Endothelial cell of umbilical vein (primary cell): ENCODE results near the gene ANKS1B. TPM values are rescaled to one million over a fixed set of nuclear protein-coding genes. Genes with fewer than 3 reads are reported as not detected.

Experiments used
- BruUV-seq: library from RNA; stranded (reverse); fragments of 400-500 nt; replicated peaks from 2 replicates; lab custom pipeline; 2021; lab: Mats Ljungman, UMichigan
- CTCF ChIA-PET: fragments of 300-600, 350-600 bp; sonication (Branson Sonifier 250); formaldehyde crosslinking; loops from one replicate; lab custom pipeline; 2021; ENCODE audit warnings: antibody characterized with exemption, inconsistent platforms; lab: Charles Lee
- POLR2A ChIA-PET: fragments of 300-600, 350-600 bp; sonication (Branson Sonifier 250); formaldehyde crosslinking; loops from one replicate; lab custom pipeline; 2021; ENCODE audit warnings: antibody characterized with exemption, inconsistent platforms; lab: Charles Lee
- DNase-seq: peaks from one replicate; pipeline ENCODE4 v3.0.0-alpha.2; 2011; ENCODE audit warnings: low read depth, low spot score
- FAIRE-seq: peaks from 2 replicates; lab custom pipeline; 2011; peaks lifted over from hg19 to GRCh38; lab: Jason Lieb, UNC
- H2AFZ ChIP-seq: 2 replicates; pipeline ENCODE4 v1.6.0; 2012; ENCODE audit warnings: low read depth, low read length, control low read depth, inconsistent platforms
- H3K27ac ChIP-seq: 2 replicates; pipeline ENCODE4 v1.5.1; 2011; ENCODE audit warnings: low read depth, mild to moderate bottlenecking, control low read depth, low read length, moderate library complexity; ENCODE audit not compliant: insufficient read depth
- H3K27me3 ChIP-seq, 2 experiments: 2 replicates each; pipeline versions ENCODE4 v1.6.0 to v1.6.1; 2011; ENCODE audit warnings: low read length in 2 of 2, mixed read lengths in 1 of 2; ENCODE audit not compliant: control insufficient read depth in 2 of 2, insufficient read depth in 2 of 2
- H3K36me3 ChIP-seq, 2 experiments: 2 replicates in 1 of 2; 3 replicates in 1 of 2; pipeline ENCODE4 v1.5.1; 2011; ENCODE audit warnings: low read length in 2 of 2, mild to moderate bottlenecking in 1 of 2, moderate library complexity in 1 of 2; ENCODE audit not compliant: control insufficient read depth in 2 of 2, insufficient read depth in 2 of 2; ENCODE audit errors: extremely low read depth in 1 of 2
- H3K4me1 ChIP-seq: 3 replicates; pipeline ENCODE4 v1.5.1; 2011; ENCODE audit warnings: mild to moderate bottlenecking, low read length; ENCODE audit not compliant: control insufficient read depth, insufficient read depth; ENCODE audit errors: extremely low read depth
- H3K4me2 ChIP-seq: 2 replicates; pipeline ENCODE4 v1.6.1; 2011; ENCODE audit warnings: low read length, control low read depth, mixed read lengths; ENCODE audit not compliant: insufficient read depth
- H3K4me3 ChIP-seq, 3 experiments: fragments of 200-600 bp in 1 of 3; sonication (generic), shearing (Covaris generic) in 1 of 3; replicated peaks in 1 of 3; 2 replicates each; pipeline ENCODE4 v1.5.1; 2011 to 2016; ENCODE audit warnings: control low read depth in 3 of 3, low read length in 3 of 3, mild to moderate bottlenecking in 2 of 3, inconsistent platforms in 1 of 3, low read depth in 1 of 3, moderate library complexity in 1 of 3; ENCODE audit not compliant: insufficient read depth in 1 of 3
- H3K79me2 ChIP-seq: 2 replicates; pipeline ENCODE4 v1.6.0; 2012; ENCODE audit warnings: low read length, inconsistent platforms; ENCODE audit not compliant: control insufficient read depth, insufficient read depth
- H3K9ac ChIP-seq: replicated peaks from 2 replicates; pipeline ENCODE3; 2011; ENCODE audit warnings: low read length, control low read depth; ENCODE audit not compliant: insufficient read depth; ENCODE audit errors: extremely low read depth
- H3K9me1 ChIP-seq: replicated peaks from 3 replicates; pipeline ENCODE4 v1.6.0; 2011; ENCODE audit warnings: mild to moderate bottlenecking, low read length; ENCODE audit not compliant: control insufficient read depth, insufficient read depth; ENCODE audit errors: extremely low read depth
- H3K9me3 ChIP-seq: replicated peaks from 2 replicates; pipeline ENCODE4 v1.5.1; 2012; ENCODE audit warnings: low read length, inconsistent platforms; ENCODE audit not compliant: control insufficient read depth, insufficient read depth
- H4K20me1 ChIP-seq: replicated peaks from 2 replicates; pipeline ENCODE3; 2011; ENCODE audit warnings: mild to moderate bottlenecking, low read length; ENCODE audit not compliant: control insufficient read depth, insufficient read depth; ENCODE audit errors: extremely low read depth
- EZH2 ChIP-seq: IDR thresholded peaks from 2 replicates; pipeline ENCODE4 v1.6.1; 2012; ENCODE audit warnings: borderline replicate concordance, low read depth, mild to moderate bottlenecking, moderate library complexity, low read length, inconsistent platforms; ENCODE audit not compliant: severe bottlenecking
- FOS ChIP-seq: IDR thresholded peaks from 2 replicates; pipeline ENCODE4 v1.6.1; 2011; ENCODE audit warnings: mild to moderate bottlenecking, low read length, moderate library complexity, borderline replicate concordance; ENCODE audit not compliant: insufficient read depth
- GATA2 ChIP-seq: IDR thresholded peaks from 2 replicates; pipeline ENCODE4 v1.7.0; 2011; ENCODE audit warnings: low read depth, mild to moderate bottlenecking, moderate library complexity, mixed read lengths, low read length; ENCODE audit not compliant: insufficient read length, insufficient read depth
- JUN ChIP-seq: IDR thresholded peaks from 2 replicates; pipeline ENCODE4 v1.6.1; 2011; ENCODE audit warnings: borderline replicate concordance, low read depth; ENCODE audit not compliant: insufficient read length, insufficient read depth
- MYC ChIP-seq: IDR thresholded peaks from one replicate; pipeline ENCODE4 v1.6.1; 2011; ENCODE audit warnings: mild to moderate bottlenecking, low read depth, low read length
- POLR2A ChIP-seq: IDR thresholded peaks from 2 replicates; pipeline ENCODE4 v1.6.1; 2012; ENCODE audit warnings: low read depth, mild to moderate bottlenecking, control low read depth, low read length
- POLR2AphosphoS5 ChIP-seq: IDR thresholded peaks from 2 replicates; pipeline ENCODE4 v1.6.1; 2012; ENCODE audit warnings: low read depth, mild to moderate bottlenecking, control low read depth, low read length, moderate library complexity; ENCODE audit not compliant: insufficient read depth
- dilution Hi-C: fragments of 300-500 bp; cut with MboI; formaldehyde crosslinking; loops from one replicate; pipeline ENCODE4 v1.15.0; 2019; ENCODE audit warnings: low sequenced_read_pairs; ENCODE audit not compliant: extremely low pct_ligation_motif_present
- intact Hi-C: fragments of 100-400 bp; cut with micrococcal nuclease; formaldehyde crosslinking; loops from one replicate; pipeline ENCODE4 v1.10.0; 2022
- polyA plus RNA-seq, 4 experiments: library from polyadenylated mRNA; depleted of rRNA in 3 of 4; stranded (reverse) in 3 of 4; unstranded in 1 of 4; fragments of >200 nt; gene quantifications; 2 replicates each; pipeline versions ENCODE4 v1.2.1 to v1.2.3, GENCODE V29; 2011 to 2012; ENCODE audit warnings: missing spikeins in 1 of 4
- total RNA-seq: library from RNA; stranded (reverse); gene quantifications from 2 replicates; pipeline ENCODE4 v1.2.3, GENCODE V29; 2021
- TF ChIP-seq, protein P1 (sequence below), 2 donors: IDR thresholded peaks; 1 replicate in 1 of 2; 2 replicates in 1 of 2; pipeline ENCODE4 v1.5.1; 2011; ENCODE audit warnings: low read length in 2 of 2, mild to moderate bottlenecking in 2 of 2, moderate library complexity in 2 of 2, control low read depth in 1 of 2, inconsistent platforms in 1 of 2, low read depth in 1 of 2; ENCODE audit not compliant: insufficient read depth in 1 of 2; ENCODE audit errors: extremely low read depth in 1 of 2
- TF ChIP-seq, protein P2 (sequence below): IDR thresholded peaks from 2 replicates; pipeline ENCODE4 v1.6.1; 2011; ENCODE audit not compliant: insufficient read depth, insufficient read length

The ANKS1B gene
- total and polyA plus RNA-seq, 2 donors (not counting 3 experiments of a cell fraction or from before 2014, with no cell fraction given): 0.15 to 0.38 TPM

DNA sequence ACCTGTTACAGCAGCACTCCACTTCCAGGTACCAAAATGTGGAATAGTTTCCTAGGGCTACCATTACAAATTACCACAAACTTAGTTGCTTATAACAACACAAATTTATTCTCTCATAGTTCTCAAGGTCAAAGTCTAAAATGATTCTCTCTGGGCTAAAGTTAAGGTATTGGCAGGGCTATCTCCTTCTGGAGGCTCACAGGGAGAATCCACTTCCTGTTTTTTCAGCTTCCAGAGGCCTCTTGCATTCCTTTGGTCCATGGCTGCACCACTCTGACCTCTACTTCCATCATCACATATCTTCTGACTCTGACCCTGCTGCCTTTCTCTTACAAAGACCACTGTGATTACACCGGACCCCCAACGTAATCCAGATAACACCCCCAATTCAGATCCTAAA is 340.1 kb downstream of the ANKS1B start:
- ChIA-PET CTCF (no interaction called here), POLR2A (no interaction called here)
- Histone ChIP-seq H2AFZ (no peak overlapping the region), H3K9ac (no peak overlapping the region), H3K36me3 (no peaks in the 10 kb centered on the region), H3K27me3 (no peaks in the 10 kb centered on the region), H3K4me1 (no peaks in the 10 kb centered on the region), H3K27ac (no peak overlapping the region), H3K9me1 (no peaks in the 10 kb centered on the region), H4K20me1 (no peaks in the 10 kb centered on the region), H3K79me2 (no peaks in the 10 kb centered on the region), H3K4me3 (no peak overlapping the region), H3K4me2 (no peak overlapping the region), H3K9me3 (peaks cover 5% of the 10 kb centered on the region)
- DNase-seq (no peak), FAIRE-seq (no peak)
- TF ChIP-seq MYC (no peak), POLR2AphosphoS5 (no peak), GATA2 (no peak), POLR2A (no peak), EZH2 (no peak), JUN (no peak), FOS (no peak)
- TF ChIP-seq, protein P1, sequence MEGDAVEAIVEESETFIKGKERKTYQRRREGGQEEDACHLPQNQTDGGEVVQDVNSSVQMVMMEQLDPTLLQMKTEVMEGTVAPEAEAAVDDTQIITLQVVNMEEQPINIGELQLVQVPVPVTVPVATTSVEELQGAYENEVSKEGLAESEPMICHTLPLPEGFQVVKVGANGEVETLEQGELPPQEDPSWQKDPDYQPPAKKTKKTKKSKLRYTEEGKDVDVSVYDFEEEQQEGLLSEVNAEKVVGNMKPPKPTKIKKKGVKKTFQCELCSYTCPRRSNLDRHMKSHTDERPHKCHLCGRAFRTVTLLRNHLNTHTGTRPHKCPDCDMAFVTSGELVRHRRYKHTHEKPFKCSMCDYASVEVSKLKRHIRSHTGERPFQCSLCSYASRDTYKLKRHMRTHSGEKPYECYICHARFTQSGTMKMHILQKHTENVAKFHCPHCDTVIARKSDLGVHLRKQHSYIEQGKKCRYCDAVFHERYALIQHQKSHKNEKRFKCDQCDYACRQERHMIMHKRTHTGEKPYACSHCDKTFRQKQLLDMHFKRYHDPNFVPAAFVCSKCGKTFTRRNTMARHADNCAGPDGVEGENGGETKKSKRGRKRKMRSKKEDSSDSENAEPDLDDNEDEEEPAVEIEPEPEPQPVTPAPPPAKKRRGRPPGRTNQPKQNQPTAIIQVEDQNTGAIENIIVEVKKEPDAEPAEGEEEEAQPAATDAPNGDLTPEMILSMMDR (IDR thresholded peaks at IDR 0.05; ENCODE audit: extremely low read depth in 1 of 2, insufficient read depth in 1 of 2, low read depth in 1 of 2, low read length in 2 of 2): no peak
- TF ChIP-seq, protein P2, sequence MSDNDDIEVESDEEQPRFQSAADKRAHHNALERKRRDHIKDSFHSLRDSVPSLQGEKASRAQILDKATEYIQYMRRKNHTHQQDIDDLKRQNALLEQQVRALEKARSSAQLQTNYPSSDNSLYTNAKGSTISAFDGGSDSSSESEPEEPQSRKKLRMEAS: no peak
- no TSS peak for BruUV-seq
- intact Hi-C loops: no loop called here
- dilution Hi-C loops: no loop called here
